HepG2 (cell line): ENCODE data around the gene JAGN1. TPM values are rescaled to one million over a fixed set of nuclear protein-coding genes. Genes with fewer than 3 reads are reported as not detected.

ENCODE experiments used
- DDIT3 ChIP-seq: sonication (generic); formaldehyde crosslinking; IDR thresholded peaks from 2 replicates; pipeline ENCODE4 v1.4.0; 2020; ENCODE audit warnings: mild to moderate bottlenecking, missing genetic modification reagents
- GPN1 ChIP-seq: sonication (generic); formaldehyde crosslinking; IDR thresholded peaks from 2 replicates; pipeline ENCODE4 v1.5.1; 2020; ENCODE audit warnings: missing genetic modification reagents, borderline replicate concordance
- HNRNPLL ChIP-seq: fragments of 200-400 bp; formaldehyde crosslinking; IDR thresholded peaks from 2 replicates; pipeline ENCODE4 v1.6.1; 2017; ENCODE audit warnings: mild to moderate bottlenecking, low read depth, low read length; ENCODE audit not compliant: poor library complexity, severe bottlenecking
- KLF6 ChIP-seq: IDR thresholded peaks from 2 replicates; pipeline ENCODE4 v1.8.0; 2016; ENCODE audit warnings: missing biosample characterization, missing genetic modification reagents
- NCOA2 ChIP-seq: sonication (generic); formaldehyde crosslinking; IDR thresholded peaks from 2 replicates; pipeline ENCODE4 v1.8.0; 2022; ENCODE audit warnings: inconsistent platforms
- NFE2L1 ChIP-seq: sonication (generic); formaldehyde crosslinking; IDR thresholded peaks from 2 replicates; pipeline ENCODE4 v1.4.0; 2020; ENCODE audit warnings: missing genetic modification reagents, mild to moderate bottlenecking, borderline replicate concordance
- PCBP1 ChIP-seq: fragments of 200-400 bp; formaldehyde crosslinking; IDR thresholded peaks from 2 replicates; pipeline ENCODE4 v1.6.1; 2017; ENCODE audit warnings: mild to moderate bottlenecking, low read depth, low read length, borderline replicate concordance
- RFXAP ChIP-seq: sonication (generic); formaldehyde crosslinking; IDR thresholded peaks from 2 replicates; pipeline ENCODE4 v1.4.0; 2020; ENCODE audit warnings: missing genetic modification reagents, borderline replicate concordance
- SMAD9 ChIP-seq: sonication (generic); formaldehyde crosslinking; IDR thresholded peaks from 2 replicates; pipeline ENCODE4 v1.5.1; 2020; ENCODE audit warnings: mild to moderate bottlenecking, missing genetic modification reagents
- SSRP1 ChIP-seq: IDR thresholded peaks from 2 replicates; pipeline ENCODE4 v1.6.1; 2016; ENCODE audit warnings: control low read depth
- TCF12 ChIP-seq, 2 experiments: fragments of 450-650 bp in 1 of 2; sonication (generic) in 1 of 2; formaldehyde crosslinking in 1 of 2; IDR thresholded peaks; 2 replicates each; pipeline versions ENCODE4 v1.6.1 to v1.8.0; 2017 to 2022; ENCODE audit warnings: antibody characterized with exemption in 1 of 2, mild to moderate bottlenecking in 1 of 2, missing genetic modification reagents in 1 of 2, moderate library complexity in 1 of 2
- TEAD3 ChIP-seq: optimal IDR thresholded peaks from 2 replicates; pipeline ENCODE3; 2016; ENCODE audit warnings: borderline replicate concordance
- ZFAT ChIP-seq: sonication (generic); formaldehyde crosslinking; conservative IDR thresholded peaks from 2 replicates; pipeline ENCODE4 v1.8.1; 2023; ENCODE audit warnings: missing genetic modification reagents, inconsistent platforms
- ZNF572 ChIP-seq: sonication (generic); formaldehyde crosslinking; IDR thresholded peaks from 2 replicates; pipeline ENCODE4 v1.5.1; 2020; ENCODE audit warnings: mild to moderate bottlenecking, missing genetic modification reagents
- ZNF703 ChIP-seq: sonication (generic); formaldehyde crosslinking; IDR thresholded peaks from 2 replicates; pipeline ENCODE4 v1.5.1; 2020; ENCODE audit warnings: missing genetic modification reagents, mild to moderate bottlenecking, moderate library complexity, borderline replicate concordance
- ZNF720 ChIP-seq: sonication (generic); formaldehyde crosslinking; IDR thresholded peaks from 2 replicates; pipeline ENCODE4 v1.4.0; 2020; ENCODE audit warnings: missing genetic modification reagents
- polyA plus RNA-seq, 8 experiments: library from polyadenylated mRNA; depleted of rRNA in 3 of 8; stranded (reverse) in 7 of 8; unstranded in 1 of 8; fragments of >200 nt; fragmentation: Illumina TruSeq in 4 of 8; extraction: Trizol in 4 of 8; gene quantifications; 2 replicates each; pipeline versions ENCODE4 v1.2.1 to v1.2.3, GENCODE V29; 2011 to 2016; ENCODE audit warnings: low read depth in 4 of 8, missing spikeins in 1 of 8, mixed read lengths in 1 of 8; ENCODE audit not compliant: insufficient read depth in 1 of 8
- total RNA-seq, 5 experiments: library from RNA; depleted of rRNA; stranded (reverse); fragments of >200 nt; fragmentation: Illumina TruSeq; extraction: Trizol; gene quantifications; 2 replicates each; pipeline ENCODE4 v1.2.3, GENCODE V29; 2016; ENCODE audit warnings: low read depth in 1 of 5
- TF ChIP-seq, protein P1 (sequence below): sonication (generic); formaldehyde crosslinking; IDR thresholded peaks from 2 replicates; pipeline ENCODE4 v1.8.1; 2023; ENCODE audit warnings: mild to moderate bottlenecking, missing genetic modification reagents
- TF ChIP-seq, protein P2 (sequence below): sonication (generic); formaldehyde crosslinking; IDR thresholded peaks from one replicate; pipeline ENCODE4 v1.5.1; 2020; ENCODE audit warnings: mild to moderate bottlenecking, missing genetic modification reagents; ENCODE audit errors: not compliant biosample characterization
- TF ChIP-seq, protein P3 (sequence below): sonication (generic); formaldehyde crosslinking; IDR thresholded peaks from 2 replicates; pipeline ENCODE4 v1.4.0; 2020; ENCODE audit warnings: mild to moderate bottlenecking, missing genetic modification reagents, borderline replicate concordance

JAGN1 gene
- total and polyA plus RNA-seq, 2 of the 13 experiments (the other 11 are each of a cell fraction or from before 2014, with no cell fraction given): 49.9 to 50.9 TPM

DNA sequence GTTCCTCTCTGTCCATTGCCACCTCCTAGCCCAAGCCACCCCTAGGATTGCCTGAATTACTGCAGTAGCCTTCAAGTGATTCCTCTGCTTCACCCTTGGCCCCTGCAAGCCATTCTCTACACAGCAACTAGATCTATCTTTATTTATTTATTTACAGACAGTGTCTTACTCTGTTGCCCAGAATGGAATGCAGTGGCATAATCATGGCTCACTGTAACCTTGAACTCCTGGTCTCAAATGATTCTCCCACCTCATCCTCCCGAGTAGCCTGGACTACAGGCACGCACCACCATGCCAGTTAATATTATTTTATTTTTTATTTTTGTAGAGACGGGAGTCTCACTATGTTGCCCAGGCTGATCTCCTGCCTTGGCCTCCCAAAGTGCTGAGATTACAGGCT is 1.9 kb upstream of the JAGN1 start (continued):
- no peak for TF ChIP-seq HNRNPLL
- TF ChIP-seq NFE2L1 (CRISPR knock-in tag): no peak
- TF ChIP-seq, protein P1, sequence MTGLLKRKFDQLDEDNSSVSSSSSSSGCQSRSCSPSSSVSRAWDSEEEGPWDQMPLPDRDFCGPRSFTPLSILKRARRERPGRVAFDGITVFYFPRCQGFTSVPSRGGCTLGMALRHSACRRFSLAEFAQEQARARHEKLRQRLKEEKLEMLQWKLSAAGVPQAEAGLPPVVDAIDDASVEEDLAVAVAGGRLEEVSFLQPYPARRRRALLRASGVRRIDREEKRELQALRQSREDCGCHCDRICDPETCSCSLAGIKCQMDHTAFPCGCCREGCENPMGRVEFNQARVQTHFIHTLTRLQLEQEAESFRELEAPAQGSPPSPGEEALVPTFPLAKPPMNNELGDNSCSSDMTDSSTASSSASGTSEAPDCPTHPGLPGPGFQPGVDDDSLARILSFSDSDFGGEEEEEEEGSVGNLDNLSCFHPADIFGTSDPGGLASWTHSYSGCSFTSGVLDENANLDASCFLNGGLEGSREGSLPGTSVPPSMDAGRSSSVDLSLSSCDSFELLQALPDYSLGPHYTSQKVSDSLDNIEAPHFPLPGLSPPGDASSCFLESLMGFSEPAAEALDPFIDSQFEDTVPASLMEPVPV (CRISPR knock-in tag): no peak
- no peak for TF ChIP-seq TCF12 (IDR thresholded peaks at IDR 0.05)
- no peak for TF ChIP-seq TCF12 (CRISPR knock-in tag; IDR thresholded peaks at IDR 0.05)
- TF ChIP-seq, protein P2, sequence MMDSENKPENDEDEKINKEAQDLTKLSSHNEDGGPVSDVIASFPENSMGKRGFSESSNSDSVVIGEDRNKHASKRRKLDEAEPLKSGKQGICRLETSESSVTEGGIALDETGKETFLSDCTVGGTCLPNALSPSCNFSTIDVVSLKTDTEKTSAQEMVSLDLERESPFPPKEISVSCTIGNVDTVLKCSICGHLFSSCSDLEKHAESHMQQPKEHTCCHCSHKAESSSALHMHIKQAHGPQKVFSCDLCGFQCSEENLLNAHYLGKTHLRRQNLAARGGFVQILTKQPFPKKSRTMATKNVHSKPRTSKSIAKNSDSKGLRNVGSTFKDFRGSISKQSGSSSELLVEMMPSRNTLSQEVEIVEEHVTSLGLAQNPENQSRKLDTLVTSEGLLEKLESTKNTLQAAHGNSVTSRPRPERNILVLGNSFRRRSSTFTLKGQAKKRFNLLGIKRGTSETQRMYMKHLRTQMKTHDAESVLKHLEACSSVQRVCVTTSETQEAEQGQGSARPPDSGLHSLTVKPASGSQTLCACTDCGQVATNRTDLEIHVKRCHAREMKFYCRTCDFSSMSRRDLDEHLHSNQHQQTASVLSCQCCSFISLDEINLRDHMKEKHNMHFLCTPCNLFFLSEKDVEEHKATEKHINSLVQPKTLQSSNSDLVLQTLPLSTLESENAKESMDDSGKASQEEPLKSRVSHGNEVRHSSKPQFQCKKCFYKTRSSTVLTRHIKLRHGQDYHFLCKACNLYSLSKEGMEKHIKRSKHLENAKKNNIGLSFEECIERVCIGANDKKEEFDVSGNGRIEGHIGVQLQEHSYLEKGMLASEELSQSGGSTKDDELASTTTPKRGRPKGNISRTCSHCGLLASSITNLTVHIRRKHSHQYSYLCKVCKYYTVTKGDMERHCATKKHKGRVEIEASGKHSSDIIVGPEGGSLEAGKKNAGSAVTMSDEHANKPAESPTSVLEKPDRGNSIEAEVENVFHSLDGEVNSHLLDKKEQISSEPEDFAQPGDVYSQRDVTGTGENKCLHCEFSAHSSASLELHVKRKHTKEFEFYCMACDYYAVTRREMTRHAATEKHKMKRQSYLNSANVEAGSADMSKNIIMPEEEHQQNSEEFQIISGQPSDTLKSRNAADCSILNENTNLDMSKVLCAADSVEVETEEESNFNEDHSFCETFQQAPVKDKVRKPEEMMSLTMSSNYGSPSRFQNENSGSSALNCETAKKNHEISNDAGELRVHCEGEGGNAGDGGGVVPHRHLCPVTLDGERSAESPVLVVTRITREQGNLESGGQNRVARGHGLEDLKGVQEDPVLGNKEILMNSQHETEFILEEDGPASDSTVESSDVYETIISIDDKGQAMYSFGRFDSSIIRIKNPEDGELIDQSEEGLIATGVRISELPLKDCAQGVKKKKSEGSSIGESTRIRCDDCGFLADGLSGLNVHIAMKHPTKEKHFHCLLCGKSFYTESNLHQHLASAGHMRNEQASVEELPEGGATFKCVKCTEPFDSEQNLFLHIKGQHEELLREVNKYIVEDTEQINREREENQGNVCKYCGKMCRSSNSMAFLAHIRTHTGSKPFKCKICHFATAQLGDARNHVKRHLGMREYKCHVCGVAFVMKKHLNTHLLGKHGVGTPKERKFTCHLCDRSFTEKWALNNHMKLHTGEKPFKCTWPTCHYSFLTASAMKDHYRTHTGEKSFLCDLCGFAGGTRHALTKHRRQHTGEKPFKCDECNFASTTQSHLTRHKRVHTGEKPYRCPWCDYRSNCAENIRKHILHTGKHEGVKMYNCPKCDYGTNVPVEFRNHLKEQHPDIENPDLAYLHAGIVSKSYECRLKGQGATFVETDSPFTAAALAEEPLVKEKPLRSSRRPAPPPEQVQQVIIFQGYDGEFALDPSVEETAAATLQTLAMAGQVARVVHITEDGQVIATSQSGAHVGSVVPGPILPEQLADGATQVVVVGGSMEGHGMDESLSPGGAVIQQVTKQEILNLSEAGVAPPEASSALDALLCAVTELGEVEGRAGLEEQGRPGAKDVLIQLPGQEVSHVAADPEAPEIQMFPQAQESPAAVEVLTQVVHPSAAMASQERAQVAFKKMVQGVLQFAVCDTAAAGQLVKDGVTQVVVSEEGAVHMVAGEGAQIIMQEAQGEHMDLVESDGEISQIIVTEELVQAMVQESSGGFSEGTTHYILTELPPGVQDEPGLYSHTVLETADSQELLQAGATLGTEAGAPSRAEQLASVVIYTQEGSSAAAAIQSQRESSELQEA (CRISPR knock-in tag): no peak
- 0 out of 2 replicates have a peak, but pooled peaks have one; percentile 28 for TF ChIP-seq NCOA2 (CRISPR knock-in tag)
- TF ChIP-seq TEAD3: peak; percentile 54
- no peak for TF ChIP-seq GPN1
- TF ChIP-seq, protein P3, sequence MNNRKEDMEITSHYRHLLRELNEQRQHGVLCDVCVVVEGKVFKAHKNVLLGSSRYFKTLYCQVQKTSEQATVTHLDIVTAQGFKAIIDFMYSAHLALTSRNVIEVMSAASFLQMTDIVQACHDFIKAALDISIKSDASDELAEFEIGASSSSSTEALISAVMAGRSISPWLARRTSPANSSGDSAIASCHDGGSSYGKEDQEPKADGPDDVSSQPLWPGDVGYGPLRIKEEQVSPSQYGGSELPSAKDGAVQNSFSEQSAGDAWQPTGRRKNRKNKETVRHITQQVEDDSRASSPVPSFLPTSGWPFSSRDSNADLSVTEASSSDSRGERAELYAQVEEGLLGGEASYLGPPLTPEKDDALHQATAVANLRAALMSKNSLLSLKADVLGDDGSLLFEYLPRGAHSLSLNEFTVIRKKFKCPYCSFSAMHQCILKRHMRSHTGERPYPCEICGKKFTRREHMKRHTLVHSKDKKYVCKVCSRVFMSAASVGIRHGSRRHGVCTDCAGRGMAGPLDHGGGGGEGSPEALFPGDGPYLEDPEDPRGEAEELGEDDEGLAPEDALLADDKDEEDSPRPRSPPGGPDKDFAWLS (CRISPR knock-in tag): no peak
- TF ChIP-seq SSRP1 (CRISPR knock-in tag): no peak
- TF ChIP-seq ZFAT (CRISPR knock-in tag): no peak
- TF ChIP-seq SMAD9 (CRISPR knock-in tag): no peak
- no peak for TF ChIP-seq DDIT3 (CRISPR knock-in tag)
- TF ChIP-seq PCBP1: no peak
- no peak for TF ChIP-seq ZNF703
- TF ChIP-seq ZNF720 (CRISPR knock-in tag): no peak
- no peak for TF ChIP-seq RFXAP (CRISPR knock-in tag)
- no peak for TF ChIP-seq ZNF572 (CRISPR knock-in tag)
- TF ChIP-seq KLF6 (CRISPR knock-in tag): no peak
